Mesendoderm (in vitro differentiated cells): Measurements from ENCODE around the gene KHSRP. TPM values are rescaled to one million over a fixed set of nuclear protein-coding genes. Genes with fewer than 3 reads are reported as not detected.
A peak's percentile ranks its signal among the peaks of the same experiment; 100 is the strongest.

Experiments
- DNase-seq: peaks from one replicate; pipeline ENCODE4 v3.0.0; 2013
- H2AK5ac ChIP-seq: 2 replicates; pipeline ENCODE4 v1.6.1; 2013; ENCODE audit warnings: low read length, inconsistent platforms
- H2BK120ac ChIP-seq: 2 replicates; pipeline ENCODE4 v1.6.1; 2013; ENCODE audit warnings: low read depth, mild to moderate bottlenecking, low read length, moderate library complexity, mixed read lengths
- H2BK15ac ChIP-seq: replicated peaks from 2 replicates; pipeline ENCODE4 v1.6.1; 2013; ENCODE audit warnings: low read depth, mild to moderate bottlenecking, moderate library complexity
- H2BK5ac ChIP-seq: 2 replicates; pipeline ENCODE4 v1.6.1; 2013; ENCODE audit warnings: low read length, inconsistent platforms
- H3K18ac ChIP-seq: 2 replicates; pipeline ENCODE4 v1.6.1; 2013; ENCODE audit warnings: mild to moderate bottlenecking, low read length, mixed read lengths
- H3K23ac ChIP-seq: one replicate; pipeline ENCODE4 v1.6.1; 2013; ENCODE audit warnings: low read length
- H3K27ac ChIP-seq: 2 replicates; pipeline ENCODE4 v1.5.1; 2013; ENCODE audit warnings: low read depth, mild to moderate bottlenecking, inconsistent platforms, low read length, moderate library complexity
- H3K27me3 ChIP-seq: 2 replicates; pipeline ENCODE4 v1.6.1; 2013; ENCODE audit warnings: low read length, control low read depth, mild to moderate bottlenecking, inconsistent platforms; ENCODE audit not compliant: insufficient read depth, poor library complexity
- H3K36me3 ChIP-seq: 2 replicates; pipeline ENCODE4 v1.6.1; 2013; ENCODE audit warnings: low read length, inconsistent platforms; ENCODE audit not compliant: control insufficient read depth, insufficient read depth
- H3K4ac ChIP-seq: one replicate; pipeline ENCODE4 v1.6.1; 2013; ENCODE audit warnings: low read depth, mild to moderate bottlenecking, low read length, moderate library complexity
- H3K4me1 ChIP-seq: 2 replicates; pipeline ENCODE4 v1.6.1; 2013; ENCODE audit warnings: low read depth, low read length, inconsistent platforms; ENCODE audit not compliant: control insufficient read depth
- H3K4me2 ChIP-seq: 2 replicates; pipeline ENCODE4 v1.6.1; 2013; ENCODE audit warnings: low read length
- H3K4me3 ChIP-seq: 2 replicates; pipeline ENCODE4 v1.5.1; 2013; ENCODE audit warnings: mild to moderate bottlenecking, low read length
- H3K56ac ChIP-seq: one replicate; pipeline ENCODE4 v1.6.1; 2013; ENCODE audit warnings: low read length
- H3K79me1 ChIP-seq: 2 replicates; pipeline ENCODE4 v1.6.1; 2013; ENCODE audit warnings: low read length, inconsistent platforms
- H3K79me2 ChIP-seq: 2 replicates; pipeline ENCODE4 v1.6.1; 2013; ENCODE audit warnings: mild to moderate bottlenecking, low read length; ENCODE audit not compliant: control insufficient read depth, insufficient read depth
- H3K9ac ChIP-seq: 2 replicates; pipeline ENCODE4 v1.6.1; 2013; ENCODE audit warnings: low read length, inconsistent platforms
- H4K5ac ChIP-seq: one replicate; pipeline ENCODE4 v1.6.1; 2013; ENCODE audit warnings: low read length
- H4K8ac ChIP-seq: one replicate; pipeline ENCODE4 v1.6.1; 2013; ENCODE audit warnings: low read depth, mild to moderate bottlenecking, control low read depth, low read length, moderate library complexity
- WGBS: extraction: QIAGEN DNeasy Blood & Tissue Kit; methylation state at CpG from one replicate; pipeline ENCODE4 v1.1.7; 2013; ENCODE audit warnings: low lambda C conversion rate, missing lambda C conversion rate; ENCODE audit not compliant: insufficient coverage; ENCODE audit errors: extremely low coverage; 5-methylcytosine and 5-hydroxymethylcytosine counted together
- polyA plus RNA-seq, 2 experiments: library from polyadenylated mRNA; stranded (reverse); fragments of 200-250 nt; gene quantifications; one replicate each; pipeline ENCODE4 v1.2.3, GENCODE V29; 2013

Gene KHSRP, protein sequence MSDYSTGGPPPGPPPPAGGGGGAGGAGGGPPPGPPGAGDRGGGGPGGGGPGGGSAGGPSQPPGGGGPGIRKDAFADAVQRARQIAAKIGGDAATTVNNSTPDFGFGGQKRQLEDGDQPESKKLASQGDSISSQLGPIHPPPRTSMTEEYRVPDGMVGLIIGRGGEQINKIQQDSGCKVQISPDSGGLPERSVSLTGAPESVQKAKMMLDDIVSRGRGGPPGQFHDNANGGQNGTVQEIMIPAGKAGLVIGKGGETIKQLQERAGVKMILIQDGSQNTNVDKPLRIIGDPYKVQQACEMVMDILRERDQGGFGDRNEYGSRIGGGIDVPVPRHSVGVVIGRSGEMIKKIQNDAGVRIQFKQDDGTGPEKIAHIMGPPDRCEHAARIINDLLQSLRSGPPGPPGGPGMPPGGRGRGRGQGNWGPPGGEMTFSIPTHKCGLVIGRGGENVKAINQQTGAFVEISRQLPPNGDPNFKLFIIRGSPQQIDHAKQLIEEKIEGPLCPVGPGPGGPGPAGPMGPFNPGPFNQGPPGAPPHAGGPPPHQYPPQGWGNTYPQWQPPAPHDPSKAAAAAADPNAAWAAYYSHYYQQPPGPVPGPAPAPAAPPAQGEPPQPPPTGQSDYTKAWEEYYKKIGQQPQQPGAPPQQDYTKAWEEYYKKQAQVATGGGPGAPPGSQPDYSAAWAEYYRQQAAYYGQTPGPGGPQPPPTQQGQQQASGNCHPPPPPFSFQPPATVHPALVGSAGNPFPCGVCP
- 333 TPM for polyA plus RNA-seq (2013, experiment 1 of 2)
- polyA plus RNA-seq (2013, experiment 2 of 2) = 329 TPM

DNA sequence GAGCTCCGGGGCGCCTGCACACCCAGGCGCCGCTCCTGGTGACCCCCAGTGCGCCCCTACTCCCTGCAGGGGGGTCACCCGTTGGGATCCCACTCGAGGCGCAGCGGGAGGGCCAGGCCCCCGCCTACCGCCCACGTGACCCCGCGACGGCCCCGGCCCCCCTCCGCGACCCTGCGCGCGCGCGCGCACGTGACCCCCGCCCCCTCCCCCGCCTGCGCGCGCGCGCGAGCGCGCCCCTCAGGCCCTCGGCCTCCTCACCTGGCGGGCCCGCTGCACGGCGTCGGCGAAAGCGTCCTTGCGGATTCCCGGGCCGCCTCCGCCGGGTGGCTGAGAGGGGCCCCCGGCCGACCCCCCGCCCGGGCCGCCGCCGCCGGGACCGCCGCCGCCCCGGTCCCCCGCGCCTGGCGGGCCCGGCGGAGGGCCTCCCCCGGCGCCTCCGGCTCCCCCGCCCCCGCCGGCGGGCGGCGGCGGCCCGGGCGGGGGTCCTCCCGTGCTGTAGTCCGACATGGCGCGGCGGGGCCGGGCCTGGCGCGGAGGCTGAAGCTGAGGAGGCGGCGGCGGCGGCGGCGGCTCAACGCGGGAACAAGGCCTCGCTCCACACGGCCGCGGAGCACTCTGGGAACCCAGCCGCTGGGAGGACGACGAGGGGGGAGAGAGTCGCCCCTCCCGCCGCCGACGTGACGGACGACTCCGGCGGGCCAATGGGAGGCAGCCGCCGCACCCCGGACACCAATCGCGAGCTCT is at the start of gene KHSRP:
Gene KHSRP, minus strand, starts transcription at position 617 of the 744 bp plus-strand sequence. Its CDS starts 110 bp downstream, at position 507.
- H3K56ac ChIP-seq = peak within 1 kb of the TSS; percentile 75
- H3K4me1 ChIP-seq = peaks cover 2% of the 10 kb centered on the region
- H3K9ac ChIP-seq = peak within 1 kb of the TSS; percentile 62
- H2AK5ac ChIP-seq = no peak within 1 kb of the TSS
- H3K27ac ChIP-seq = peak within 1 kb of the TSS; percentile 26
- H2BK120ac ChIP-seq = peak within 1 kb of the TSS; percentile 32
- H3K36me3 ChIP-seq = peaks cover 11% of the 10 kb centered on the region
- no peak within 1 kb of the TSS for H2BK5ac ChIP-seq
- H4K5ac ChIP-seq = peak within 1 kb of the TSS; percentile 97
- no peaks in the 10 kb centered on the region for H3K27me3 ChIP-seq
- peak; percentile 22 for DNase-seq
- H3K18ac ChIP-seq = peak within 1 kb of the TSS; percentile 98
- H2BK15ac ChIP-seq = no peak within 1 kb of the TSS
- H3K79me2 ChIP-seq = peaks cover 48% of the 10 kb centered on the region
- peak within 1 kb of the TSS; percentile 46 for H3K4me3 ChIP-seq
- H3K79me1 ChIP-seq = peaks cover 9% of the 10 kb centered on the region
- peak within 1 kb of the TSS; percentile 98 for H3K4ac ChIP-seq
- no CpG with 5 or more reads among the region's 114 CpGs for WGBS
- H3K23ac ChIP-seq = no peak within 1 kb of the TSS
- H4K8ac ChIP-seq = peak within 1 kb of the TSS; percentile 84
- H3K4me2 ChIP-seq = peak within 1 kb of the TSS; percentile 12

DNA sequence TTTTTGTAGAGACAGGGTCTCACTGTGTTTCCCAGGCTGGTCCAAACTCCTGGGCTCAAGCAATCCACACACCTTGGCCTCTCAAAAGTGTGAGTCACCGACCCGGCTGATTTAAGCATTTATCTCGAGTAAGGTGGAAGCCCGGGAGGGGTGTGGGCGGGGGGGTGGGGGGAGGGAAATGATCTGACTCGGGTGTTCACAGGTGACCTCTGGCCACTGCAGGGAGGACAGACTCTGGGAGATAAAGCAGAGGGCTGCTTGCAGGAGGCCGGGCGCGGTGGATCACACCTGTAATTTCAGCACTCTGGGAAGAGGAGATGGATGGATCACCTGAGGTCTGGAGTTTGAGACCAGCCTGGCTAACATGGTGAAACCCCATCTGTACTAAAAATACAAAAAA is 49.0 kb upstream of the KHSRP start:
- Histone ChIP-seq H3K27ac (no peak overlapping the region), H4K5ac (no peak overlapping the region), H2BK5ac (no peak overlapping the region), H3K79me2 (no peaks in the 10 kb centered on the region), H3K36me3 (no peaks in the 10 kb centered on the region), H3K4me3 (no peak overlapping the region), H3K23ac (no peak overlapping the region), H2BK15ac (no peak overlapping the region), H3K9ac (no peak overlapping the region), H3K4ac (no peak overlapping the region), H2BK120ac (no peak overlapping the region), H3K79me1 (no peaks in the 10 kb centered on the region), H3K56ac (no peak overlapping the region), H3K4me1 (no peaks in the 10 kb centered on the region), H3K27me3 (no peaks in the 10 kb centered on the region), H3K18ac (no peak overlapping the region), H2AK5ac (no peak overlapping the region), H3K4me2 (no peak overlapping the region), H4K8ac (no peak overlapping the region)
- no peak for DNase-seq
- WGBS = no CpG with 5 or more reads among the region's 9 CpGs

GRCh38 chr19:6472713-6473112 is 48.1 kb upstream of the KHSRP start:
- Histone ChIP-seq H4K8ac (no peak overlapping the region), H2BK5ac (no peak overlapping the region), H3K4ac (no peak overlapping the region), H3K9ac (no peak overlapping the region), H3K18ac (no peak overlapping the region), H2BK120ac (no peak overlapping the region), H3K27me3 (no peaks in the 10 kb centered on the region), H3K27ac (no peak overlapping the region), H3K4me1 (no peaks in the 10 kb centered on the region), H3K79me1 (no peaks in the 10 kb centered on the region), H3K36me3 (no peaks in the 10 kb centered on the region), H4K5ac (no peak overlapping the region), H3K4me3 (no peak overlapping the region), H2AK5ac (no peak overlapping the region), H3K79me2 (no peaks in the 10 kb centered on the region), H2BK15ac (no peak overlapping the region), H3K56ac (no peak overlapping the region), H3K4me2 (no peak overlapping the region), H3K23ac (no peak overlapping the region)
- no CpG with 5 or more reads among the region's 4 CpGs for WGBS
- no peak for DNase-seq

DNA sequence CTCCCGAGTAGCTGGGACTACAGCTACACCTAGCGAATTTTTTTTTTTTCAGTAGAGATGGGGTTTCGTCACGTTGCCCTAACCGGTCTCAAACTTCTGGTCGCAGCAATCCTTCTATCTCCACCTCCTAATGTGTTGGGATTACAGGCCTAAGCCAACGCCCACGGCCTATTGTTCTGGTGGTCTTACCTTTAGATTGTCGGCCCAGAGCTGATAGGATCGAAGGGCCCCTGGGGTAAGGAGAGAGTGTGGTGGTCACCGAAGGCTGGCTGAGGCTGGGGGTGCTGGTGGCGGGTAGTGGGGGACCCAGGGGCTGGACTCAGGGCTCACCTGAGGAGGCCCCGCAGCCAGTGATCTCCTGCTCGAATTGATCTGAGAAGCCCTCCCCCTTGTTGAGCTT is 46.5 kb upstream of the KHSRP start:
- WGBS = no CpG with 5 or more reads among the region's 14 CpGs
- no peaks in the 10 kb centered on the region for H3K36me3 ChIP-seq
- H2BK5ac ChIP-seq = no peak overlapping the region

DNA sequence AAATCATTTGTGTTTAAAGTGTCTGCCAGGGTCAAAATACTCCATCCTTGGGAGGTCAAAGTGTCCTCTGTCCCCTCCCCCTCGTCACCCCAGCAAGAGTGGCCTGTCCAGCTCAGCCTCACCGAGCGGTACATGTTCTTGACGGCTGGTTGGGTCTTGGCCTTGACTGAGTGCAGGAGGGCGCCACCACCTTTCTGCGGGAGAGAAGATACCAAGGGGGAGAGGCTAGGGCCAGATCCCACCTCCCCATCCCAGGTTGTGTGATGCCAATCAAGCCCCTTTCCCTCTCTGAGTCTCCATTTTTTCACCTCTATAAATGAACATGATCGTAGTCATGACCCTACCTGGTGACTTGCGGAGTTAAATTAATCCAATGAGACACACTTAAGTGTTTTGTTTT is 45.6 kb upstream of the KHSRP start:
- Histone ChIP-seq H3K4me3 (no peak overlapping the region), H3K36me3 (no peaks in the 10 kb centered on the region), H3K9ac (no peak overlapping the region), H2AK5ac (no peak overlapping the region), H4K5ac (no peak overlapping the region), H3K79me1 (peaks cover 2% of the 10 kb centered on the region), H3K79me2 (no peaks in the 10 kb centered on the region), H3K4me2 (no peak overlapping the region), H2BK120ac (no peak overlapping the region), H3K4me1 (no peaks in the 10 kb centered on the region), H2BK5ac (no peak overlapping the region), H3K23ac (no peak overlapping the region), H3K27me3 (no peaks in the 10 kb centered on the region), H3K18ac (no peak overlapping the region), H3K56ac (no peak overlapping the region), H3K4ac (no peak overlapping the region), H2BK15ac (no peak overlapping the region), H3K27ac (no peak overlapping the region), H4K8ac (no peak overlapping the region)
- no CpG with 5 or more reads among the region's 8 CpGs for WGBS
- no peak for DNase-seq

More for the DNA sequence above, 46.5 kb upstream of the KHSRP start:
- Histone ChIP-seq H3K27ac (no peak overlapping the region), H3K18ac (no peak overlapping the region), H3K4ac (no peak overlapping the region), H3K79me1 (no peaks in the 10 kb centered on the region), H3K56ac (no peak overlapping the region), H3K4me2 (no peak overlapping the region), H2AK5ac (no peak overlapping the region), H3K27me3 (no peaks in the 10 kb centered on the region), H4K8ac (no peak overlapping the region), H2BK15ac (no peak overlapping the region), H3K4me3 (no peak overlapping the region), H2BK120ac (no peak overlapping the region), H3K4me1 (no peaks in the 10 kb centered on the region), H3K9ac (no peak overlapping the region), H4K5ac (no peak overlapping the region), H3K79me2 (no peaks in the 10 kb centered on the region), H3K23ac (no peak overlapping the region)
- DNase-seq = peak; percentile 60
